ENCODE results near the gene ESRRA.

- TF ChIP-seq CTCF (IDR thresholded peaks at IDR 0.05): peak in 1 of 3 experiments; percentile 29
- no peak for TF ChIP-seq POLR2A (IDR thresholded peaks at IDR 0.05; ENCODE audit: low read depth)
Measured at GRCh38 chr11:64343767-64344559, 38.6 kb downstream of the ESRRA start.
